ENCODE measurements around the gene TXNDC5.

DNA sequence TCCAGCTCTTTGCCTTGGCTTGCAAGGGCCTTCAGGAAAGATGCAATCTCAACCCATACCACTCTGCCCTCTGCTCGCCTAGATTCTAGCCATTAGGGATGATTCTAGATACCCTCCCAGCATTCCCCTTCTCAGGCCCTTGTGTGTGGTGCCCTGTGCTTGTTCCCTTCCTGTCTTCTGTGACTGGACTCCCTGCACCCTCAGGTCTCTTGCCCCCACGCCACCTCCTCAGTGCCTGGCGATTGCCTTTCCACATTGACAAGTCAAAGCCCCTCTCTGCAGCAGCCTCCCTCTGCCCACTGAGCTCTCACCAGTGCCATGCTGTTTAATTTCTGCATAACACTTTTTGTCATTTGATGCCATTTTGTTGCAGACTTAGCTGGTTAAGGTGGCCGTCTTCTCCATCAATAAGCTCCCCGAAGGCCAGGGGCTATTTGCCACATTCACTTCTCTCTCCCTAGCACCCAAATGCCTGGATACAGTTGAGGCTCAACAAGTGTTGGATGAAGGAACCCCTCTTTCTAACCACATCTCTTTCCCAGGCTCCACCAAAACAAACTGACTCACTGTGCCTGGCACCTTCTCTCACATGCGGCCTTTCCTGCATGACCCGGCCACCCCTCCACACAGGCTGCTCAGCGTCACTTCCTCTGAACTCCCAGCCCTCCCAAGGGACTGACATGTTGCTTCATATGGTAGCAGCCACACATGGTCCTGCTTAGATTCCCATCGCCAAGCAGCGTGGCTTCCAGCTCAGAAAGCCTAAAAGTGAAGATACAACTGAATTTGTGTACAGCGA is 4.6 kb upstream of the TXNDC5 start:
- no peak for TF ChIP-seq CTCF (IDR thresholded peaks at IDR 0.05)
- no peak for TF ChIP-seq EP300 (IDR thresholded peaks at IDR 0.05)
